GM18499 (cell line): ENCODE measurements around the gene AJUBA.
"Not testable (repeated sequence)": the region's sequence is repeated elsewhere in the genome, so short reads cannot be mapped to it uniquely, and the experiment has no call there.

ENCODE experiments used
- ATAC-seq: cut with Tn5 transposase; IDR thresholded peaks from one replicate; pipeline ENCODE4 v1.9.1; 2021; ENCODE audit warnings: moderate number of reproducible peaks; ENCODE audit not compliant: insufficient read depth, unreplicated experiment

The AJUBA gene

GRCh38 chr14:22981876-22982476, 375 bp downstream of the AJUBA start:
- ATAC-seq: no peak

GRCh38 chr14:22981090-22981875, 1.1 kb downstream of the AJUBA start:
- ATAC-seq: no peak

GRCh38 chr14:22980672-22981089, 1.7 kb downstream of the AJUBA start:
- no peak for ATAC-seq

GRCh38 chr14:22979748-22980392, 2.5 kb downstream of the AJUBA start:
- no peak for ATAC-seq

- no peak for ATAC-seq
Measured at GRCh38 chr14:22978981-22979671, 3.2 kb downstream of the AJUBA start.

- ATAC-seq: no peak
Measured at GRCh38 chr14:22978487-22978837, 3.9 kb downstream of the AJUBA start.

- ATAC-seq: no peak
Measured at GRCh38 chr14:22977684-22978486, 4.5 kb downstream of the AJUBA start.

GRCh38 chr14:22977434-22977683, 5.0 kb downstream of the AJUBA start:
- no peak for ATAC-seq

- no peak for ATAC-seq
Measured at GRCh38 chr14:22976620-22977433, 5.5 kb downstream of the AJUBA start.

GRCh38 chr14:22974530-22975313, 7.6 kb downstream of the AJUBA start:
- no peak for ATAC-seq

GRCh38 chr14:22973217-22974032, 8.9 kb downstream of the AJUBA start:
- ATAC-seq: no peak

GRCh38 chr14:22972313-22972930, 9.9 kb downstream of the AJUBA start:
- ATAC-seq: no peak

- no peak for ATAC-seq
Measured at GRCh38 chr14:22971152-22971551, 11.2 kb downstream of the AJUBA start.

GRCh38 chr14:22966783-22967269, 15.5 kb downstream of the AJUBA start:
- ATAC-seq: no peak

- not testable (repeated sequence) for ATAC-seq
Measured at GRCh38 chr14:22965916-22966782, 16.2 kb downstream of the AJUBA start.

- no peak for ATAC-seq
Measured at GRCh38 chr14:22962061-22962676, 20.2 kb downstream of the AJUBA start.
